GM12875 (cell line): ENCODE measurements around the gene AKT1S1.

Experiments
- H3K4me3 ChIP-seq: one replicate; pipeline ENCODE4 v1.5.1; 2011; ENCODE audit warnings: low read depth, low read length, control low read depth
- TF ChIP-seq, protein P1 (sequence below): IDR thresholded peaks from 2 replicates; pipeline ENCODE4 v1.5.1; 2011; ENCODE audit warnings: low read depth, mild to moderate bottlenecking, control low read depth, inconsistent platforms, low read length, moderate library complexity, borderline replicate concordance; ENCODE audit not compliant: insufficient read depth

The AKT1S1 gene

DNA sequence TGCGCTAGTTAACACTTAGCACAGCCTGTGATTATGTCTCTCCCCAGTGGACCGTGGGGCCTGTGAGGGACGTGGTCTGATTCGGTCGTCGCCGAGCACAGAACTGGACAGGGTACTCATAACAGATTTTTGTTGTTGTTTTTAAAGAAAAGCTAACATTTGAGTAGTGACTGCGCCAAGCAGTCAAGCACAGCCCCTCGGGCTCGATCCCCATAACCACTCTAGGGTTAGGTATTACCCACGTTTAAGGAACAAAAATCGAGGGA lies 27.0 kb downstream of the AKT1S1 start:
- TF ChIP-seq, protein P1, sequence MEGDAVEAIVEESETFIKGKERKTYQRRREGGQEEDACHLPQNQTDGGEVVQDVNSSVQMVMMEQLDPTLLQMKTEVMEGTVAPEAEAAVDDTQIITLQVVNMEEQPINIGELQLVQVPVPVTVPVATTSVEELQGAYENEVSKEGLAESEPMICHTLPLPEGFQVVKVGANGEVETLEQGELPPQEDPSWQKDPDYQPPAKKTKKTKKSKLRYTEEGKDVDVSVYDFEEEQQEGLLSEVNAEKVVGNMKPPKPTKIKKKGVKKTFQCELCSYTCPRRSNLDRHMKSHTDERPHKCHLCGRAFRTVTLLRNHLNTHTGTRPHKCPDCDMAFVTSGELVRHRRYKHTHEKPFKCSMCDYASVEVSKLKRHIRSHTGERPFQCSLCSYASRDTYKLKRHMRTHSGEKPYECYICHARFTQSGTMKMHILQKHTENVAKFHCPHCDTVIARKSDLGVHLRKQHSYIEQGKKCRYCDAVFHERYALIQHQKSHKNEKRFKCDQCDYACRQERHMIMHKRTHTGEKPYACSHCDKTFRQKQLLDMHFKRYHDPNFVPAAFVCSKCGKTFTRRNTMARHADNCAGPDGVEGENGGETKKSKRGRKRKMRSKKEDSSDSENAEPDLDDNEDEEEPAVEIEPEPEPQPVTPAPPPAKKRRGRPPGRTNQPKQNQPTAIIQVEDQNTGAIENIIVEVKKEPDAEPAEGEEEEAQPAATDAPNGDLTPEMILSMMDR: no peak
- H3K4me3 ChIP-seq: peak overlapping the region; percentile 88

DNA sequence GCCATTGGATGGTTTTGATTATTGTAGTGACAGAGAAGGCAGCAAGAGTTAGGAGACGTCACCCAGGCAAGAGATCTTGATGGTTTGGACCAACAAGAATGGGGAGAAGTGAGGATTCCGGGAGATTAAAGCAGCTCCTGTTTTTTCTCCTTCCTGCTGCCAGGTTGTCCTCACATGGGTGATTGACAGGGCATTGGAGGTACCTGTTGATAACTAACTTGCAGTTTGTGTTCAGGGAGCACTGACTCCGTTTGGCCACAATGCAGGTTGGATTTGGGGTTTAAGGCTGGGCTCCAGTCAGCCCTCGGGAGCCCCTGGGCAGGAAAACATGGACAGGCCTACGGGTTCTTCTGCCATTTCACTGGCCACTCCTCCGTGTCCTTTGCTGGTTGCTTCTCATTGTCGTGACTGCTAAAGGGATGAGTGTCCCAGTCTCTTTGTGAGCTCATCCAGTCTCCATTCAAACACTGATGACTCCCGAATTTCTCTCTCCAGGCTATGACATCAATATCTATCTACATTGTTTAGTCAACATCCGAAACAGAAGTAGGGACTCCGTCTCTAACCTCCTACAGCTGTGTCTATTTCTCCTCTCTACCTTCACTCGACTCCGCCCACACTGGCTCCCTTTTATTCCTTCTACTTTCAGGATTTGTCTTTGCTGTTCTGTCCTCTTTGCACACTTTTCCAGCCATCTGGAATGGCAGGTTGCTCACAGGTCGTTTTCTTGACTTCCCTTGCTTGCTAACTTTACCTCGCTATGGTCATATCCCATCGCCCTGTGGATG lies 27.5 kb downstream of the AKT1S1 start:
- TF ChIP-seq, protein P1: no peak
- H3K4me3 ChIP-seq: no peak overlapping the region

DNA sequence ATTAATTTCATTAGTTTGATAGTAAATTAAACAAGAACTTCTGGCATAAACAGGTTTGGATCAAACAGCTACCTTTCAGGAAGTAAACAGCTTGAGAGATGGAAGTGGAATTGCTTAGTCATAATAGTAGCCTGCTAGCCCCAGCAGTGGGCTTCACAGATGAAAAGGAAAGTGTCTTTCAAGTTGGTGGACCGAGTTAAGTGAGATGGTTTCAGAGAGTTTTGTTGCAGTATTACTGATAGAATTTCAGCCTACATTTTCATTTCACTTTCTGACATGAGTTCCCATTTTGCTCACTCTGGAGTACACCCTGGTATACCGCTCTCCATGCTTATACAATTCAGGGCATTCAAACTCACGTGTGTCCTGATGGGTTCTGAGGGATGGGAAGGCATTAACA lies 28.2 kb downstream of the AKT1S1 start:
- TF ChIP-seq, protein P1: no peak
- no peak overlapping the region for H3K4me3 ChIP-seq

DNA sequence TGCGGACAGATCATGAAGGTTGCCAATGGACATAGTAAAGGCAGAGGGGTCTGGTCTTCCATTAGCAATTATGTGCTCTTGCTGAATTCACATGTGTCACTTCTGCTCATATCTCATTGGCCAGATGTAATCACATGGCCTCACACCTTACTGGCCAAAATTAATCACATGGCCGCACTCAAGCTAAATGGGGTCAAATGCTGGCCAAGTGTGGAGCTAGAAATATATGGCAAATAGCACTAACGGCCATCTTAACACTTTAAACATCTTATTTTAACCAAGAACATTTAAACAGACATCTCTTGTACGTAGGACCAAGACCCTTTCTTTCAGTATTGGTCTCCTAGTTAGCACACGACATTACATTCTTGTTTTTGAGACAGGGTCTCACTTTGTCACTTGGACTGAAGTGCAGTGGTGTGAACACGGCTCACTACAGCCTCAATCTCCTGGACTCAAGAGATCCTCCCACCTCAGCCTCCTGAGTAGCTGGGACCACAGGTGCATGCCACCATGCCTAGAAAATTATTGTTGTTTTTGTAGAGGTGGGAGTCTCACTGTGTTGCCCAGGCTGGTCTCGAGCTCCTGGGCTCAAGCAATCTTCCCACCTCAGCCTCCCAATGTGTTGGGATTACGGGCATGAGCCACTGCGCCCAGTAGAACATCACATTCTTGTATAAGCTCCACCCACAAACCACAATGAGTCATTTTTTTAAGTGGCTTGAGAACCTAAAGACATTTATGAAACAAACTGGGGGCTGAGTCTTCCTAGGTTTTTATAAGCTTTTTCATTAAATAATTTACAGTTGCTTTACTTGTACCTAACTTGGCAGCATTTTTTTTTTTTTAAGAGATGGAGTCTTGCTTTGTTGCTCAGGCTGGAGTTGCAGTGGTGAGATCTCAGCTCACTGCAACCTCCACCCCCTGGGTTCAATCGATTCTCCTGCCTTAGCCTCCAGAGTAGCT lies 29.1 kb downstream of the AKT1S1 start:
- TF ChIP-seq, protein P1: no peak
- H3K4me3 ChIP-seq: no peak overlapping the region

DNA sequence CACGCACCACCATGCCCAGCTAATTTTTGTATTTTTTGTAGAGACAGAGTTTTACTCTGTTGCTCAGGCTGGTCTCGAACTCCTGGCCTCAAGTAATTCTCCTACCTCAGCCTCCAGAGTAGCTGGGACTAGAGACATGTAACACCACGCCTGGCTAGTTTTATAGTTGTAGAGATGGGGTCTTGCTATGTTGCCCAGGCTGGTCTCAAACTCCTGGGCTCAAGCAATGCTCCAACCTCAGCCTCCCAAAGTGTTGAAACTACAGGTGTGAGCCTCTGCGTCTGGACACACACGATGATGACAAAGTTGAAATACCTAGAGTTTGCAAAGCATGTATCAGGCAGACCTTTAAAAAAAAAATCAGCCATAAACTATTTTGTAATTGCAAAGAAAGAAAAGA lies 30.7 kb downstream of the AKT1S1 start:
- TF ChIP-seq, protein P1: no peak
- no peak overlapping the region for H3K4me3 ChIP-seq

DNA sequence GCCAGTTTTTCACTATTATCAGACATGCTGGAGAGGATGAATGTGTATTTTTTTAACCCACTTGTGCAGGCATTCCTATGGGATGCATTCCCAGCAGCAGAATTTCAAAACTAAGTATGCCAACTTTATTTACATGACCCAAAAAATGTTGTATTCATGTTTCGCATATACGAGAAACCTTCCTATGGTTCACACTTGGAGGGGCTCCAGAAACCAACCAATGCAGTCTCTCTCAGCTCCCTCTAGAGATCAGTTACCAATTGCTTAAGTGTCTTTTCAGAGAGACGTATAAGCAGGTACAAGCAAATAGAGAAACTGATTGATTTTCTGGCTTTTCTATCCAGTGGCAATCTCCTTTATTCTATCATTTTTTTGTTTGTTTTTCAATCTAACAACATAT lies 31.7 kb downstream of the AKT1S1 start:
- TF ChIP-seq, protein P1: no peak
- no peak overlapping the region for H3K4me3 ChIP-seq
